Type B pancreatic cell (in vitro differentiated cells): Measurements from ENCODE around the gene ITPK1. TPM values are rescaled to one million over a fixed set of nuclear protein-coding genes. Genes with fewer than 3 reads are reported as not detected.

Experiments used
- DNase-seq: peaks from one replicate; pipeline ENCODE4 v3.0.0; 2021; ENCODE audit warnings: mixed read lengths; ENCODE audit not compliant: unreplicated experiment; ENCODE audit errors: extremely low spot score
- H3K27ac Mint-ChIP-seq: 2 replicates; pipeline ENCODE4 v1.8.0; 2021; ENCODE audit warnings: mild to moderate bottlenecking, mixed read lengths
- H3K27me3 Mint-ChIP-seq: 2 replicates; pipeline ENCODE4 v1.8.0; 2021; ENCODE audit warnings: mixed read lengths
- H3K36me3 Mint-ChIP-seq: 2 replicates; pipeline ENCODE4 v1.8.0; 2021; ENCODE audit warnings: mixed read lengths
- H3K4me1 Mint-ChIP-seq: one replicate; pipeline ENCODE4 v1.8.0; 2021; ENCODE audit warnings: mixed read lengths; ENCODE audit not compliant: unreplicated experiment
- H3K4me3 Mint-ChIP-seq: 2 replicates; pipeline ENCODE4 v1.8.0; 2021; ENCODE audit warnings: mild to moderate bottlenecking, mixed read lengths
- H3K9me3 Mint-ChIP-seq: 2 replicates; pipeline ENCODE4 v1.8.0; 2021; ENCODE audit warnings: mixed read lengths
- total RNA-seq: library from RNA; stranded (reverse); gene quantifications from 2 replicates; pipeline ENCODE4 v1.2.1, GENCODE V29; 2021; ENCODE audit warnings: low replicate concordance
- TF ChIP-seq, protein P1 (sequence below): fragments of 200-600 bp; sonication (generic); conservative IDR thresholded peaks from 2 replicates; pipeline ENCODE4 v1.5.0; 2021; ENCODE audit warnings: antibody characterized with exemption, mild to moderate bottlenecking

Gene ITPK1
- total RNA-seq, 1 donor from 2014 or later, result 40.2 TPM

- H3K36me3 Mint-ChIP-seq, result no peaks in the 10 kb centered on the region
- no peaks in the 10 kb centered on the region for H3K27me3 Mint-ChIP-seq
- peaks cover 9% of the 10 kb centered on the region for H3K4me1 Mint-ChIP-seq
- DNase-seq, result no peak
- H3K9me3 Mint-ChIP-seq, result no peaks in the 10 kb centered on the region
- TF ChIP-seq, protein P1, sequence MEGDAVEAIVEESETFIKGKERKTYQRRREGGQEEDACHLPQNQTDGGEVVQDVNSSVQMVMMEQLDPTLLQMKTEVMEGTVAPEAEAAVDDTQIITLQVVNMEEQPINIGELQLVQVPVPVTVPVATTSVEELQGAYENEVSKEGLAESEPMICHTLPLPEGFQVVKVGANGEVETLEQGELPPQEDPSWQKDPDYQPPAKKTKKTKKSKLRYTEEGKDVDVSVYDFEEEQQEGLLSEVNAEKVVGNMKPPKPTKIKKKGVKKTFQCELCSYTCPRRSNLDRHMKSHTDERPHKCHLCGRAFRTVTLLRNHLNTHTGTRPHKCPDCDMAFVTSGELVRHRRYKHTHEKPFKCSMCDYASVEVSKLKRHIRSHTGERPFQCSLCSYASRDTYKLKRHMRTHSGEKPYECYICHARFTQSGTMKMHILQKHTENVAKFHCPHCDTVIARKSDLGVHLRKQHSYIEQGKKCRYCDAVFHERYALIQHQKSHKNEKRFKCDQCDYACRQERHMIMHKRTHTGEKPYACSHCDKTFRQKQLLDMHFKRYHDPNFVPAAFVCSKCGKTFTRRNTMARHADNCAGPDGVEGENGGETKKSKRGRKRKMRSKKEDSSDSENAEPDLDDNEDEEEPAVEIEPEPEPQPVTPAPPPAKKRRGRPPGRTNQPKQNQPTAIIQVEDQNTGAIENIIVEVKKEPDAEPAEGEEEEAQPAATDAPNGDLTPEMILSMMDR, result no peak
- no peak overlapping the region for H3K27ac Mint-ChIP-seq
- H3K4me3 Mint-ChIP-seq, result no peak overlapping the region
Observed at GRCh38 chr14:92988786-92989755, 126.7 kb downstream of the ITPK1 start.

DNA sequence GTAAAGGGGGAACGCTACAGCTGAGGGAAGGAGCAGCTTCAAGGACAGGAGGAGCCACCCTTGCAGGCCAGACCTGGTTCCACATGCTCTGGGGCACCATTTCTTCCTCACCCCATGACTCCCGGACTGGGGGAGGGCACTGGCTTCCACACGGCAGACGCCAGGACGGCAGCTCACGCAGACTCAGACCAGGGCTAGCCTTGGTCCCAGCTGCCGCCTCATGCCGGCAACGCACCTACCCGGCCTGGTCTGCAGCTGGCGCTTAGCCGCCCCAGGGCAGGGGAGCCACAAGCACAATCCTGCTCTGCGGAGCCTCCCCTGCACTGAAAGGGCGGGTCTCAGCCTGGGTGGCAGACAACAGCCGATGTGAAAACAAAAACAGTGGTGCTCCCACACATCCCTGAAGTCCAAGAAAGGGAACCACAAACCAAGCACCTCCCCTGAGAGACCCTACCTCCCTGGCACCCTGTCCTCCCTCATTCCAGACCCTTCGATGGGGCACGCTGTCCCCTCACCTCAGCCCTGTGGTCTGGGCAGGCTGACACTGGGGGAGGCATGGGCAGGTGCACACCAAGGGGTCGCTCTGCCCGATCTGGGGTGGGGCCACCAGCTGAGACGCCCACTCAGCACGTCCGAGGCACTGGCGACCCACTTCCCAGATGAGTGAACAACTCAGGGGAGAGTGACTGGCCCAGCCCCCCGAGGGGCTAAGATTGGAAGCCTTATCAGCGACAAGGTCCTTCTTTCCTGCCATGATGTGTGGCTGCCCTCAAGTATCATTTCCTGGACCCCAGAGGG is 127.8 kb downstream of the ITPK1 start:
- H3K27me3 Mint-ChIP-seq, result no peaks in the 10 kb centered on the region
- H3K9me3 Mint-ChIP-seq, result no peaks in the 10 kb centered on the region
- no peaks in the 10 kb centered on the region for H3K36me3 Mint-ChIP-seq

DNA sequence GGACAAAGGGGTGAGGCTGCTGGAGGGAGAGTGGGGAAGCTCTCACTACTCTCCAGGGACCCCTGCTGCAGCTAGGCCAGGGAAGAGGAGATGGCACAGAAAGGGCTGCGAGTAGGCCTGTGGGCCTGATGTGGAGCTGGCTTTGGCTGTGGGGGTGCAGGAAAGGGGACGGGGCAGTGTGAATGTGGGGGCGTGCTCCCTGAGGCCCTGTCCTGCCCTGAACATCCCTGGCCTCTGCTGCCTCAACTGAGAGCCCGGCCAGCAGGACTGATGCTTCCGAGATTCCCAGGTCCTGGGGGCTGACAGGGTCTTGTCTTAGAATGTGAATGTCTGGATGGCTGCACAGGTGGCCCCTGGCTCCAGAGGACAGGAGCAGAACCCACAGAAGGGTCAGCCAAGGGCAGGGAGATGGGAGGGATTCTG is 128.6 kb downstream of the ITPK1 start:
- Mint-ChIP-seq H3K9me3 (no peaks in the 10 kb centered on the region), H3K4me1 (peaks cover 9% of the 10 kb centered on the region), H3K27ac (no peak overlapping the region), H3K36me3 (no peaks in the 10 kb centered on the region), H3K4me3 (no peak overlapping the region), H3K27me3 (no peaks in the 10 kb centered on the region)
- TF ChIP-seq, protein P1, result no peak
- no peak for DNase-seq

More for the DNA sequence above, 127.8 kb downstream of the ITPK1 start:
- Mint-ChIP-seq H3K4me3 (no peak overlapping the region), H3K4me1 (peaks cover 9% of the 10 kb centered on the region), H3K27ac (no peak overlapping the region)
- no peak for DNase-seq
- TF ChIP-seq, protein P1, result no peak

- H3K36me3 Mint-ChIP-seq, result peaks cover 2% of the 10 kb centered on the region
- H3K4me1 Mint-ChIP-seq, result peaks cover 6% of the 10 kb centered on the region
- DNase-seq, result no peak
- peaks cover 2% of the 10 kb centered on the region for H3K9me3 Mint-ChIP-seq
- TF ChIP-seq, protein P1, result no peak
- H3K4me3 Mint-ChIP-seq, result no peak overlapping the region
- no peak overlapping the region for H3K27ac Mint-ChIP-seq
- H3K27me3 Mint-ChIP-seq, result no peaks in the 10 kb centered on the region
Observed at GRCh38 chr14:92986254-92987147, 129.2 kb downstream of the ITPK1 start.

DNA sequence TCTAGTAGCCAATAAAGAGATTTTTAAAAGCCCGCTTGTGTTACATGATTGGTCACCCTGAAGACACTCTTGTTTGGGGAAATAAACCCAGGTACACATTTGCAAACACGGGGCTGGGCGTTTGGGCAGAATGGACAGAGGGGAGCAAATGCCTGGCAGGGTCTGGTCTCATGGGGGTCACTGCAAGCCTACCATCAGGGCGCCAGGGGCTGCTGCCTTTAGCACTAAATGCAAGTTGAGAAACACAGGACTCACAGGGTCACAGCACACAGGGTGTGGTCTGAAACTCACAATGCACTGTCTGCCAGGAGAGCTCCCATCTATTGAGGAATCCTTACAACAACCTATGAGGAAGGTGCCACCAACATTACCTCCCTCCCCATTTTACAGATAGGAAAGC is 130.2 kb downstream of the ITPK1 start:
- Mint-ChIP-seq H3K27me3 (no peaks in the 10 kb centered on the region), H3K36me3 (peaks cover 5% of the 10 kb centered on the region), H3K27ac (no peak overlapping the region), H3K4me3 (no peak overlapping the region), H3K9me3 (peaks cover 7% of the 10 kb centered on the region), H3K4me1 (peaks cover 3% of the 10 kb centered on the region)
- TF ChIP-seq, protein P1, result no peak
- DNase-seq, result no peak
